SK-N-SH treated with all-trans-retinoic acid at 6 μM for 48 hours (cell line): ENCODE data around the gene NELFE.

Experiments
- ATAC-seq: fragments of 200-7000 bp; cut with Tn5 transposase; 3 replicates; pipeline ENCODE4 v1.9.1; 2020; ENCODE audit warnings: mild to moderate bottlenecking, moderate library complexity
- ARNTL ChIP-seq: fragments of 450-650 bp; formaldehyde crosslinking; IDR thresholded peaks from 2 replicates; pipeline ENCODE4 v1.5.0; 2020; ENCODE audit warnings: low read depth, mild to moderate bottlenecking, moderate library complexity, borderline replicate concordance
- BACH2 ChIP-seq: fragments of 250-450 bp; sonication (Bioruptor Pico); IDR thresholded peaks from 2 replicates; pipeline ENCODE4 v1.9.0; 2021; ENCODE audit warnings: mild to moderate bottlenecking, borderline replicate concordance
- ESRRG ChIP-seq: fragments of 250-450 bp; sonication (Bioruptor Pico); IDR thresholded peaks from 2 replicates; pipeline ENCODE4 v1.6.1; 2021; ENCODE audit warnings: mild to moderate bottlenecking
- GLIS3 ChIP-seq: fragments of 250-450 bp; sonication (Bioruptor Pico); IDR thresholded peaks from 2 replicates; pipeline ENCODE4 v1.5.0; 2020; ENCODE audit warnings: mild to moderate bottlenecking, moderate library complexity
- ISL1 ChIP-seq: fragments of 250-450 bp; sonication (Bioruptor Pico); IDR thresholded peaks from 2 replicates; pipeline ENCODE4 v2.1.2; 2022; ENCODE audit warnings: mild to moderate bottlenecking, moderate library complexity
- OSR1 ChIP-seq: fragments of 250-450 bp; sonication (Bioruptor Pico); IDR thresholded peaks from 2 replicates; pipeline ENCODE4 v1.8.0; 2022; ENCODE audit warnings: moderate library complexity, mild to moderate bottlenecking, inconsistent platforms
- PPARA ChIP-seq: fragments of 250-450 bp; sonication (Bioruptor Pico); IDR thresholded peaks from 2 replicates; pipeline ENCODE4 v1.5.0; 2020; ENCODE audit warnings: mild to moderate bottlenecking, borderline replicate concordance
- RARB ChIP-seq: fragments of 250-450 bp; sonication (Bioruptor Pico); IDR thresholded peaks from 2 replicates; pipeline ENCODE4 v1.8.0; 2021; ENCODE audit warnings: mild to moderate bottlenecking, moderate library complexity
- SNAI2 ChIP-seq: fragments of 250-450 bp; sonication (Bioruptor Pico); IDR thresholded peaks from 2 replicates; pipeline ENCODE4 v1.5.0; 2020; ENCODE audit warnings: mild to moderate bottlenecking, moderate library complexity
- TCF4 ChIP-seq: fragments of 250-450 bp; sonication (Bioruptor Pico); IDR thresholded peaks from 2 replicates; pipeline ENCODE4 v1.8.0; 2021; ENCODE audit warnings: mild to moderate bottlenecking, moderate library complexity, borderline replicate concordance
- ZFP3 ChIP-seq: fragments of 250-450 bp; sonication (Bioruptor Pico); IDR thresholded peaks from 2 replicates; pipeline ENCODE4 v1.5.0; 2020; ENCODE audit warnings: mild to moderate bottlenecking, moderate library complexity
- ZFP30 ChIP-seq: fragments of 450-650 bp; formaldehyde crosslinking; IDR thresholded peaks from 2 replicates; pipeline ENCODE4 v1.5.0; 2022; ENCODE audit warnings: mild to moderate bottlenecking, moderate library complexity
- ZNF565 ChIP-seq: fragments of 450-650 bp; formaldehyde crosslinking; conservative IDR thresholded peaks from 2 replicates; pipeline ENCODE4 v1.5.0; 2020; ENCODE audit warnings: low read depth, mild to moderate bottlenecking, moderate library complexity
- ZNF70 ChIP-seq: fragments of 450-650 bp; formaldehyde crosslinking; IDR thresholded peaks from 2 replicates; pipeline ENCODE4 v1.5.0; 2020; ENCODE audit warnings: mild to moderate bottlenecking, moderate library complexity
- ZNF8 ChIP-seq: fragments of 450-650 bp; formaldehyde crosslinking; IDR thresholded peaks from 2 replicates; pipeline ENCODE4 v1.5.0; 2020; ENCODE audit warnings: mild to moderate bottlenecking, moderate library complexity
- TF ChIP-seq, protein P1 (sequence below): fragments of 250-450 bp; sonication (Bioruptor Pico); IDR thresholded peaks from 2 replicates; pipeline ENCODE4 v1.5.1; 2020; ENCODE audit warnings: low read depth, mild to moderate bottlenecking, moderate library complexity
- TF ChIP-seq, protein P2 (sequence below): fragments of 250-450 bp; sonication (Bioruptor Pico); IDR thresholded peaks from 2 replicates; pipeline ENCODE4 v1.5.0; 2020; ENCODE audit warnings: mild to moderate bottlenecking, moderate library complexity
- TF ChIP-seq, protein P3 (sequence below): fragments of 250-450 bp; sonication (Bioruptor Pico); IDR thresholded peaks from 2 replicates; pipeline ENCODE4 v1.8.0; 2021; ENCODE audit warnings: low read depth, mild to moderate bottlenecking, moderate library complexity, borderline replicate concordance

NELFE gene

DNA sequence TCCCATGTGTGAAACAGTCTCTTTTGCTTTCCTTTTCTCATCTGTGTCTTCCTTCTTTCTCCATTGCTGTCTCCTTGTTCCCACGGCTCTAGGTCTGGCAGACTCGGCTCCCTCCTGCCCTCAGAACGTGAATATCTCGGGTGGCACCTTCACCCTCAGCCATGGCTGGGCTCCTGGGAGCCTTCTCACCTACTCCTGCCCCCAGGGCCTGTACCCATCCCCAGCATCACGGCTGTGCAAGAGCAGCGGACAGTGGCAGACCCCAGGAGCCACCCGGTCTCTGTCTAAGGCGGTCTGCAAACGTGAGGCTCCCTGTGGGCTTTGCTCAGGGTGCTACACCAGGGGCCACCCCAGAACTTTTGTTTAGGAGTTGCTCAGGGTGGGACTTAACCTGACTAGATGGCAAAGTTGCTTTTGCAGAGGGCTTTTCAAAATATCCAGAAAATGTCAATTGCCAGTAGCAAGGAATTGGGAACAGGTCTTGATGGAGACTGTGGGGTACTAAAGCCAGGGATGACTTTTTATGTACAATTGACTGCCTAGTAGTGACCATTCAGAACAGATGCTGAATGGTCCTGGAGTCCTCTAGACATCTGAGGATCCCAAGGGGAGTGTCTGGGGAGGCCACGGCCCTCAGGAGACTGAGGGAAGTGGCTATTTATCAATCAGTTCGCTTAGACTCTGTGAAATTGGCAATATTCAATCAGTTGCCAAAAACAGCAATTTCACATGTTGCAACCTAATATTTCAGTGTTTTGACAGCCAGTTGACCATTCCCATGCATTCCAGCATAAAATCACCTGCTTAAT lies 30.7 kb downstream of the NELFE start:
- TF ChIP-seq ARNTL (CRISPR knock-in tag): no peak
- TF ChIP-seq TCF4: no peak
- no peak for TF ChIP-seq ESRRG (CRISPR knock-in tag)
- TF ChIP-seq ZNF565 (CRISPR knock-in tag): no peak
- TF ChIP-seq PPARA (CRISPR knock-in tag): no peak
- TF ChIP-seq ISL1 (CRISPR knock-in tag): no peak
- TF ChIP-seq, protein P1, sequence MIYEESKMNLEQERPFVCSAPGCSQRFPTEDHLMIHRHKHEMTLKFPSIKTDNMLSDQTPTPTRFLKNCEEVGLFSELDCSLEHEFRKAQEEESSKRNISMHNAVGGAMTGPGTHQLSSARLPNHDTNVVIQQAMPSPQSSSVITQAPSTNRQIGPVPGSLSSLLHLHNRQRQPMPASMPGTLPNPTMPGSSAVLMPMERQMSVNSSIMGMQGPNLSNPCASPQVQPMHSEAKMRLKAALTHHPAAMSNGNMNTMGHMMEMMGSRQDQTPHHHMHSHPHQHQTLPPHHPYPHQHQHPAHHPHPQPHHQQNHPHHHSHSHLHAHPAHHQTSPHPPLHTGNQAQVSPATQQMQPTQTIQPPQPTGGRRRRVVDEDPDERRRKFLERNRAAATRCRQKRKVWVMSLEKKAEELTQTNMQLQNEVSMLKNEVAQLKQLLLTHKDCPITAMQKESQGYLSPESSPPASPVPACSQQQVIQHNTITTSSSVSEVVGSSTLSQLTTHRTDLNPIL (CRISPR knock-in tag): no peak
- TF ChIP-seq GLIS3 (CRISPR knock-in tag): no peak
- TF ChIP-seq ZNF8 (CRISPR knock-in tag): no peak
- no peak for TF ChIP-seq SNAI2 (CRISPR knock-in tag)
- no peak for TF ChIP-seq BACH2 (CRISPR knock-in tag)
- TF ChIP-seq OSR1 (CRISPR knock-in tag): no peak
- TF ChIP-seq, protein P2, sequence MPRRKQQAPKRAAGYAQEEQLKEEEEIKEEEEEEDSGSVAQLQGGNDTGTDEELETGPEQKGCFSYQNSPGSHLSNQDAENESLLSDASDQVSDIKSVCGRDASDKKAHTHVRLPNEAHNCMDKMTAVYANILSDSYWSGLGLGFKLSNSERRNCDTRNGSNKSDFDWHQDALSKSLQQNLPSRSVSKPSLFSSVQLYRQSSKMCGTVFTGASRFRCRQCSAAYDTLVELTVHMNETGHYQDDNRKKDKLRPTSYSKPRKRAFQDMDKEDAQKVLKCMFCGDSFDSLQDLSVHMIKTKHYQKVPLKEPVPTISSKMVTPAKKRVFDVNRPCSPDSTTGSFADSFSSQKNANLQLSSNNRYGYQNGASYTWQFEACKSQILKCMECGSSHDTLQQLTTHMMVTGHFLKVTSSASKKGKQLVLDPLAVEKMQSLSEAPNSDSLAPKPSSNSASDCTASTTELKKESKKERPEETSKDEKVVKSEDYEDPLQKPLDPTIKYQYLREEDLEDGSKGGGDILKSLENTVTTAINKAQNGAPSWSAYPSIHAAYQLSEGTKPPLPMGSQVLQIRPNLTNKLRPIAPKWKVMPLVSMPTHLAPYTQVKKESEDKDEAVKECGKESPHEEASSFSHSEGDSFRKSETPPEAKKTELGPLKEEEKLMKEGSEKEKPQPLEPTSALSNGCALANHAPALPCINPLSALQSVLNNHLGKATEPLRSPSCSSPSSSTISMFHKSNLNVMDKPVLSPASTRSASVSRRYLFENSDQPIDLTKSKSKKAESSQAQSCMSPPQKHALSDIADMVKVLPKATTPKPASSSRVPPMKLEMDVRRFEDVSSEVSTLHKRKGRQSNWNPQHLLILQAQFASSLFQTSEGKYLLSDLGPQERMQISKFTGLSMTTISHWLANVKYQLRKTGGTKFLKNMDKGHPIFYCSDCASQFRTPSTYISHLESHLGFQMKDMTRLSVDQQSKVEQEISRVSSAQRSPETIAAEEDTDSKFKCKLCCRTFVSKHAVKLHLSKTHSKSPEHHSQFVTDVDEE (CRISPR knock-in tag): no peak
- no peak for TF ChIP-seq ZNF70 (CRISPR knock-in tag)
- TF ChIP-seq, protein P3, sequence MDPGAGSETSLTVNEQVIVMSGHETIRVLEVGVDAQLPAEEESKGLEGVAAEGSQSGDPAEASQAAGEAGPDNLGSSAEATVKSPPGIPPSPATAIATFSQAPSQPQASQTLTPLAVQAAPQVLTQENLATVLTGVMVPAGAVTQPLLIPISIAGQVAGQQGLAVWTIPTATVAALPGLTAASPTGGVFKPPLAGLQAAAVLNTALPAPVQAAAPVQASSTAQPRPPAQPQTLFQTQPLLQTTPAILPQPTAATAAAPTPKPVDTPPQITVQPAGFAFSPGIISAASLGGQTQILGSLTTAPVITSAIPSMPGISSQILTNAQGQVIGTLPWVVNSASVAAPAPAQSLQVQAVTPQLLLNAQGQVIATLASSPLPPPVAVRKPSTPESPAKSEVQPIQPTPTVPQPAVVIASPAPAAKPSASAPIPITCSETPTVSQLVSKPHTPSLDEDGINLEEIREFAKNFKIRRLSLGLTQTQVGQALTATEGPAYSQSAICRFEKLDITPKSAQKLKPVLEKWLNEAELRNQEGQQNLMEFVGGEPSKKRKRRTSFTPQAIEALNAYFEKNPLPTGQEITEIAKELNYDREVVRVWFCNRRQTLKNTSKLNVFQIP (CRISPR knock-in tag): no peak
- ATAC-seq: no peak

DNA sequence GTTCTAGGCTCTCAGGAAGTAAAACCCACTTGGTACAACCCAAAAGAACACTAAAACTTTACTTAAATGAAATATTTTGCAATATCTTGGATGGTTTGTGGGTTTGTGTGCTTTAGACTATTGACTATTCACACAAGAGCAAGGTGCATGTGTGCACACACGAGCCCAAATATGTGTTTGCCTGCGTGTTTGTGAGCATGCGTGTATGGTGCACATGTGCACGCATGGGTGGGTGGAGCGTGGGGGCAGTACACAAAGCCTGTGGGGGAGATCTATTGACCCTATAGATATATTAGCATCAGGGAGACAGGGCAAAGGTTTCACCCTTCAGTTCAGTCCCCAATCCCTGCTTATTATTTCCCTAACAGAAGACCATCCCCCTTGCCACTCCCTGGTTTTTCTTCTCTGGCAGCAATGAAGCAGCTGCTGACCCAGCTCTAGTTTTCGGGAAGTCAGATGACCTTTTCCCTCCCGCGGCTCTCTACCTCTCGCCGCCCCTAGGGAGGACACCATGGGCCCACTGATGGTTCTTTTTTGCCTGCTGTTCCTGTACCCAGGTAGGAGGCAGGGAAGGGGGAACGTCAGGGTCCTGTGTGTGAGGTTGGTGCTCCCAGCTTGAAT lies 31.4 kb downstream of the NELFE start, which contains the start of gene C2:
Gene C2 (plus strand): TSS at position 476 of the 621 bp plus-strand sequence. CDS start 36 bp downstream, at position 512.
- no peak; the same call in 2 of the 3 replicates for ATAC-seq
- no peak for TF ChIP-seq RARB (CRISPR knock-in tag)
- no peak for TF ChIP-seq ZFP30 (CRISPR knock-in tag)
- TF ChIP-seq, protein P1 (CRISPR knock-in tag): no peak
- TF ChIP-seq ZFP3 (CRISPR knock-in tag): no peak
- TF ChIP-seq, protein P2 (CRISPR knock-in tag): no peak
- no peak for TF ChIP-seq GLIS3 (CRISPR knock-in tag)
- no peak for TF ChIP-seq ZNF8 (CRISPR knock-in tag)
- no peak for TF ChIP-seq ZNF565 (CRISPR knock-in tag)
- no peak for TF ChIP-seq ESRRG (CRISPR knock-in tag)
- no peak for TF ChIP-seq SNAI2 (CRISPR knock-in tag)
